ENCODE measurements around the gene USP36. TPM values are rescaled to one million over a fixed set of nuclear protein-coding genes. Genes with fewer than 3 reads are reported as not detected.
A peak's percentile ranks its signal among the peaks of the same experiment; 100 is the strongest.

The USP36 gene
- total and polyA plus RNA-seq, 11 donors = 11.7 to 40.9 (median 18.3) TPM

DNA sequence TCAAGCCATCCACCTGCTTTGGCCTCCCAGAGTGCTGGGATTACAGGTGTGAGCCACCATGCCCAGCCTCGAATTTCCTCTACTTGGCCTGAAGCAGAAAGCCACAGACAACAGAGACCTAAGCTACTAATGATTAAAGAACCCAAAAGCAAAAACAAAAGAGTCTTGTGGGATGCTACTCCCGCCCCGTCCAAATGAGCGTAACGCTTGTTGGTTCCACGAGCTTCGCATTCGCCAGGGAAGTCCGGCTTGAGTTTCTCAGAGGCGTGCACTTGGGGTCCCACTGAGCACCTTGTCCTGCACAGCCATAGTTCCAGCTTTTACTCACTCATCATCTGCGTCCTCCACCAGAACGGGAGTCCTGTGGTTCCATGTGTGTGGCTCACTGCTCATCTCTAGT is 46.3 kb upstream of the USP36 start:
- Histone ChIP-seq H3K4me1 (peaks cover 9 to 79% (median 60%) of the 10 kb centered on the region in 12 donors), H3K9me3 (no peaks in the 10 kb centered on the region), H3K36me3 (peaks cover 0 to 7% (median 0%) of the 10 kb centered on the region in 9 donors), H3K27me3 (no peaks in the 10 kb centered on the region), H3K4me3 (no peak overlapping the region), H3K27ac (peak overlapping the region in 1 of 12 donors; percentile 92)
- TF ChIP-seq, protein P1, sequence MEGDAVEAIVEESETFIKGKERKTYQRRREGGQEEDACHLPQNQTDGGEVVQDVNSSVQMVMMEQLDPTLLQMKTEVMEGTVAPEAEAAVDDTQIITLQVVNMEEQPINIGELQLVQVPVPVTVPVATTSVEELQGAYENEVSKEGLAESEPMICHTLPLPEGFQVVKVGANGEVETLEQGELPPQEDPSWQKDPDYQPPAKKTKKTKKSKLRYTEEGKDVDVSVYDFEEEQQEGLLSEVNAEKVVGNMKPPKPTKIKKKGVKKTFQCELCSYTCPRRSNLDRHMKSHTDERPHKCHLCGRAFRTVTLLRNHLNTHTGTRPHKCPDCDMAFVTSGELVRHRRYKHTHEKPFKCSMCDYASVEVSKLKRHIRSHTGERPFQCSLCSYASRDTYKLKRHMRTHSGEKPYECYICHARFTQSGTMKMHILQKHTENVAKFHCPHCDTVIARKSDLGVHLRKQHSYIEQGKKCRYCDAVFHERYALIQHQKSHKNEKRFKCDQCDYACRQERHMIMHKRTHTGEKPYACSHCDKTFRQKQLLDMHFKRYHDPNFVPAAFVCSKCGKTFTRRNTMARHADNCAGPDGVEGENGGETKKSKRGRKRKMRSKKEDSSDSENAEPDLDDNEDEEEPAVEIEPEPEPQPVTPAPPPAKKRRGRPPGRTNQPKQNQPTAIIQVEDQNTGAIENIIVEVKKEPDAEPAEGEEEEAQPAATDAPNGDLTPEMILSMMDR (IDR thresholded peaks at IDR 0.05) = no peak
- TF ChIP-seq POLR2A (IDR thresholded peaks at IDR 0.05) = no peak
- ATAC-seq (no peak), DNase-seq (no peak)
- WGBS, 4 donors = 93 to 96% (median 95%) methylated on average over 12 of the region's 12 CpGs
- intact Hi-C loops (cut with DNase I) = loop anchor here in 3 of 10 donors (5.0 kb wide), 1 partner anchor 35 kb away; no protein-coding TSS in a partner anchor

DNA sequence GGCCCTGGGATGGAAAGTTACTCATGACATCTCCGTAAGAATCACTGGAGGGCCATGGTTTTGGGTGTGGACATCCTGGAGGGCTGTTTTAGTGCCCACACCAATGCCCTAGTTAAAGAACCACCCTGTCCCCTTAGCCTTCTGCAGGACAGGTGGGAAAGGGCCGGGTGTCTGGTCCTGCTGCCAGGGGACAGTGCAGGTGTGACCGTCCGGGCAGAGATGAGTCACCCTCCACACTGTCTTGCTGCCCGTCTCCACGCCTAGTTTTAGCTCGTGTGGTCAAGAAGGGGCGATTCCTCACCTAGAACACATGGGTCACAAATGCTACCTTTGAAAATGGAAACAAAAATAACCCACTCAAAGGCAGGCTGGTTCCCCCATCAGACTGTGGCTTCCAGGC is 45.3 kb upstream of the USP36 start:
- intact Hi-C loops (cut with DNase I) = loop anchor here in 4 of 10 donors (2.0 to 5.0 kb wide), 2 partner anchors 36 to 39 kb away; partner anchors contain the start of gene TIMP2 (in 1 of the 4)
- ATAC-seq (no peak), DNase-seq (no peak)
- peak overlapping the region in 7 of 12 donors; percentile 5 to 97 (median 31) for H3K27ac ChIP-seq
- no peaks in the 10 kb centered on the region for H3K27me3 ChIP-seq
- no peak overlapping the region for H3K4me3 ChIP-seq
- H3K36me3 ChIP-seq = peaks cover 0 to 5% (median 0%) of the 10 kb centered on the region in 9 donors
- H3K9me3 ChIP-seq = no peaks in the 10 kb centered on the region
- 84 to 91% (median 87%) methylated on average over 7 to 8 of the region's 8 CpGs for WGBS, 4 donors
- no peak for TF ChIP-seq POLR2A (IDR thresholded peaks at IDR 0.05)
- TF ChIP-seq, protein P1 (IDR thresholded peaks at IDR 0.05) = no peak
- peaks cover 9 to 77% (median 59%) of the 10 kb centered on the region in 12 donors for H3K4me1 ChIP-seq

DNA sequence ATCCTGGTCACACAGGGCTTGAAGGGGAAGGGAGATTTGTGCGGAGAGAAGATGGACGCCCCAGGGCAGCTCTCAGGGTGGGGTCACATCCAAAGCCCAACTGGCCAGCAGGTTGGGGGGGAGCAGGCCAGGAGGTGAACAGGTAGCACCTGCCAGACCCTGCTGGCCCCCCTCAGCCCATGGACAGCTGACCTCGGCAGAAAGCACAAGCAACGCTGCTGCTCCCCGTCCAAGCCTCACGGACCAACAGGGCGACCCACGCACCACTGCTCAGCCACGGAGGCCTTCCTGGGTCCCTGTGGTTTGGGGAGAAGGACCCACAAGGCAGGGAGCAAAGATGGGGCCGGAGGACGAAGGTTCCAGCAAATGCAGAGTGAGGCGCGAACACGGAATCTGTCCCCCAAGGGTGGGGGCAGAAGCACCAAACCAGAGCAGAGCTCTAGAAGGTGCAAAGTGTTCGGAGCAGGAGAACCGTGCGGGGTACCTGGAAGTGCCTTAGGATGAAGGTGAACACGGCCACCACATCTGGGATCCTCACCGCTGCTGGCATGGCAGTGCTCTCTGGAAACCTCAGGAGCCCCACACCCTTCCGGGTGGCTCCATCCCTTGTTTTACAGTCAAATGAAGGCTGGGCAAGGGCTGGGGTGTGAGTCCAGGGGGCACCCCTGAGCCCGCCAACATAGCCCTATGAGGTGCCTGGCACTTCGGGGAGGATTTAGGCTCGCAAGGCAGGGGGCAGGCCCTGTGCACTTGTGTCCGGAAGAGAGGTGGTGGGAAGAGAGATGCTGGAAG is 44.5 kb upstream of the USP36 start:
- H3K27me3 ChIP-seq = no peaks in the 10 kb centered on the region
- peak overlapping the region in 1 of 12 donors; percentile 27 for H3K4me3 ChIP-seq
- 87 to 95% (median 93%) methylated on average over 24 of the region's 24 CpGs for WGBS, 4 donors
- intact Hi-C loops (cut with DNase I) = loop anchor here (2.0 to 5.0 kb wide), 4 partner anchors 37 to 47 kb away; partner anchors contain the start of gene TIMP2 (in 3 of the 10)
- TF ChIP-seq POLR2A (IDR thresholded peaks at IDR 0.05) = no peak
- TF ChIP-seq, protein P1 (IDR thresholded peaks at IDR 0.05) = no peak
- DNase-seq (no peak), ATAC-seq (no peak)
- H3K4me1 ChIP-seq = peaks cover 9 to 78% (median 67%) of the 10 kb centered on the region in 12 donors
- no peaks in the 10 kb centered on the region for H3K36me3 ChIP-seq
- H3K9me3 ChIP-seq = no peaks in the 10 kb centered on the region
- peak overlapping the region in 11 of 12 donors; percentile 88 to 98 (median 96) for H3K27ac ChIP-seq
